GM12878 (cell line): Measurements from ENCODE around the gene CALN1.

Source experiments
- BACH1 ChIP-seq: fragments of 450-650 bp; IDR thresholded peaks from 2 replicates; pipeline ENCODE4 v1.6.1; 2017; ENCODE audit warnings: mild to moderate bottlenecking, borderline replicate concordance
- CHD1 ChIP-seq: IDR thresholded peaks from 2 replicates; pipeline ENCODE4 v1.6.1; 2012; ENCODE audit warnings: low read depth, low read length, improper control_type of control experiment
- CTCF ChIP-seq, 3 experiments: IDR thresholded peaks in 2 of 3; conservative IDR thresholded peaks in 1 of 3; 2 replicates each; pipeline ENCODE4 v1.5.1; 2011; ENCODE audit warnings: low read depth in 3 of 3, low read length in 3 of 3, mild to moderate bottlenecking in 3 of 3, control low read depth in 2 of 3, moderate library complexity in 2 of 3, inconsistent platforms in 1 of 3, mixed read lengths in 1 of 3; ENCODE audit not compliant: control insufficient read depth in 2 of 3, insufficient read depth in 1 of 3; ENCODE audit errors: extremely low read depth in 1 of 3
- E2F8 ChIP-seq: fragments of 450-650 bp; IDR thresholded peaks from 2 replicates; pipeline ENCODE4 v1.6.1; 2018; ENCODE audit warnings: mild to moderate bottlenecking, low read depth, moderate library complexity; ENCODE audit not compliant: partially characterized antibody
- EGR1 ChIP-seq, 2 experiments: IDR thresholded peaks; 1 replicate in 1 of 2; 2 replicates in 1 of 2; pipeline ENCODE4 v1.6.1; 2011 to 2012; ENCODE audit warnings: low read depth in 2 of 2, low read length in 2 of 2, borderline replicate concordance in 1 of 2, mild to moderate bottlenecking in 1 of 2, moderate library complexity in 1 of 2
- EZH2 ChIP-seq: IDR thresholded peaks from 2 replicates; pipeline ENCODE4 v1.6.1; 2012; ENCODE audit warnings: low read depth, mild to moderate bottlenecking, control low read depth, inconsistent platforms, low read length, borderline replicate concordance; ENCODE audit not compliant: control insufficient read depth
- HDAC2 ChIP-seq: fragments of 200-600 bp; sonication (generic); IDR thresholded peaks from 2 replicates; pipeline ENCODE4 v1.6.1; 2017
- JUNB ChIP-seq: IDR thresholded peaks from 2 replicates; pipeline ENCODE4 v1.6.1; 2016; ENCODE audit warnings: antibody characterized with exemption, mild to moderate bottlenecking
- KDM1A ChIP-seq: fragments of 200-600 bp; sonication (generic); IDR thresholded peaks from 2 replicates; pipeline ENCODE4 v1.6.1; 2016; ENCODE audit warnings: borderline replicate concordance
- MXI1 ChIP-seq: fragments of 150-350 bp; IDR thresholded peaks from 2 replicates; pipeline ENCODE4 v1.6.1; 2011; ENCODE audit warnings: low read depth, mild to moderate bottlenecking, inconsistent platforms, low read length, improper control_type of control experiment
- PAX5 ChIP-seq: IDR thresholded peaks from 2 replicates; pipeline ENCODE4 v1.6.1; 2011; ENCODE audit warnings: low read depth, low read length, borderline replicate concordance
- POLR2AphosphoS5 ChIP-seq: IDR thresholded peaks from 2 replicates; pipeline ENCODE4 v1.6.1; 2011; ENCODE audit warnings: mild to moderate bottlenecking, low read length, inconsistent platforms
- REST ChIP-seq: IDR thresholded peaks from 2 replicates; pipeline ENCODE4 v1.6.1; 2012; ENCODE audit warnings: mild to moderate bottlenecking, low read depth, low read length
- YY1 ChIP-seq: IDR thresholded peaks from 2 replicates; pipeline ENCODE4 v1.6.1; 2011; ENCODE audit warnings: low read depth, mild to moderate bottlenecking, low read length

GRCh38 chr7:72020311-72020710 is 391.8 kb downstream of the CALN1 start:
- TF ChIP-seq EZH2 (no peak), POLR2AphosphoS5 (no peak), EGR1 (IDR thresholded peaks at IDR 0.05; ENCODE audit: borderline replicate concordance in 1 of 2, low read depth in 2 of 2, low read length in 2 of 2) (no peak), E2F8 (no peak), JUNB (no peak), CTCF (IDR thresholded peaks at IDR 0.05 in 2 of 3, conservative IDR thresholded peaks at IDR 0.05 in 1 of 3; ENCODE audit: control insufficient read depth in 2 of 3, extremely low read depth in 1 of 3, insufficient read depth in 1 of 3, low read depth in 3 of 3, low read length in 3 of 3) (no peak), REST (no peak), KDM1A (no peak), HDAC2 (no peak), YY1 (no peak), BACH1 (no peak), CHD1 (no peak), MXI1 (no peak), PAX5 (no peak)
